HG02870 (cell line): Measurements from ENCODE around the gene ARHGEF3.

ENCODE experiments used
- ATAC-seq: cut with Tn5 transposase; IDR thresholded peaks from one replicate; pipeline ENCODE4 v1.9.1; 2021; ENCODE audit warnings: mild to moderate bottlenecking, moderate library complexity; ENCODE audit not compliant: unreplicated experiment

ARHGEF3 gene, protein sequence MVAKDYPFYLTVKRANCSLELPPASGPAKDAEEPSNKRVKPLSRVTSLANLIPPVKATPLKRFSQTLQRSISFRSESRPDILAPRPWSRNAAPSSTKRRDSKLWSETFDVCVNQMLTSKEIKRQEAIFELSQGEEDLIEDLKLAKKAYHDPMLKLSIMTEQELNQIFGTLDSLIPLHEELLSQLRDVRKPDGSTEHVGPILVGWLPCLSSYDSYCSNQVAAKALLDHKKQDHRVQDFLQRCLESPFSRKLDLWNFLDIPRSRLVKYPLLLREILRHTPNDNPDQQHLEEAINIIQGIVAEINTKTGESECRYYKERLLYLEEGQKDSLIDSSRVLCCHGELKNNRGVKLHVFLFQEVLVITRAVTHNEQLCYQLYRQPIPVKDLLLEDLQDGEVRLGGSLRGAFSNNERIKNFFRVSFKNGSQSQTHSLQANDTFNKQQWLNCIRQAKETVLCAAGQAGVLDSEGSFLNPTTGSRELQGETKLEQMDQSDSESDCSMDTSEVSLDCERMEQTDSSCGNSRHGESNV

GRCh38 chr3:56801662-56802377, at the start of gene ARHGEF3:
Gene ARHGEF3 (minus strand): TSS chr3:56801949. CDS start chr3:56801798, 151 bp downstream.
- ATAC-seq, result peak; percentile 75

GRCh38 chr3:56849698-56850097, 47.9 kb upstream of the ARHGEF3 start:
- no peak for ATAC-seq

DNA sequence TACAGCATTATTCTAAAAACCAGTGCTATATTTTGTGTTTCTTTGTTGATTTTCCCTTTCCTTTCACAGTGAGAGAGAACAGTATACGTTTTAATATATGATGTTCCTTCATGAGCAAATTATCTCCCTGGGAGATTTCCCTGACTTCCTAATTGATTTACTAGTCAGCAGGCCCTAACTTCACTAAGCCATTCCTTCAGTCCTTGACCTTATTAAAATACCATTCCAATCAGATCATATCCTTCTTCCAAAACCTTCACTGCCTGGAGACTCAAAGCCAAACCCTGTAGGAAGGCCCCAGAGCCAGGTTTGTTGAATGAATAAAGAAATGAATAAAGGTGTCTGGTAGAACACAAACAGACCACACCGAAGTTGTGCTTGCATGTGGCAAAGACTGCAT, 43.8 kb upstream of the ARHGEF3 start:
- no peak for ATAC-seq

- no peak for ATAC-seq
These were observed 42.8 kb upstream of the ARHGEF3 start for GRCh38 chr3:56844536-56844935.

- no peak for ATAC-seq
These were observed 38.3 kb upstream of the ARHGEF3 start for GRCh38 chr3:56839784-56840715.

DNA sequence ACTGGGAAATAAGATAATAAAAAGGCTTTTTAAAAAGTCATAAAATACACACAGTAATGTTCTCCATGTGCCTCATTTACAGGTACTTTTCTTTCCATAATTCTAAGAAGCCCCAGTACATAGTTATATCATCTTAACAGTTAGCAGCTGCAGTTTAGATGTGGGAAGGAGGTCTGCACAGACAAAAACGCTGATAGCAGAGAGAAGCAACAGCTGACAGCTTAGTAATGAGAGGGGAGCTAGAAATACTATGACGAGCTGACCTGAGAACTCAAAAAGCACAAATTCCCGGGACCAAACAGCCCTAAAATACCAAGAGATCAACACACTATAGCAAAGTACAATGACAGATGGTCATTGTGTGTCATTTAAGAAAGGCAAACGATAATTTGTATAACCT, 36.7 kb upstream of the ARHGEF3 start:
- no peak for ATAC-seq

GRCh38 chr3:56837196-56837955, 35.6 kb upstream of the ARHGEF3 start:
- ATAC-seq, result no peak

DNA sequence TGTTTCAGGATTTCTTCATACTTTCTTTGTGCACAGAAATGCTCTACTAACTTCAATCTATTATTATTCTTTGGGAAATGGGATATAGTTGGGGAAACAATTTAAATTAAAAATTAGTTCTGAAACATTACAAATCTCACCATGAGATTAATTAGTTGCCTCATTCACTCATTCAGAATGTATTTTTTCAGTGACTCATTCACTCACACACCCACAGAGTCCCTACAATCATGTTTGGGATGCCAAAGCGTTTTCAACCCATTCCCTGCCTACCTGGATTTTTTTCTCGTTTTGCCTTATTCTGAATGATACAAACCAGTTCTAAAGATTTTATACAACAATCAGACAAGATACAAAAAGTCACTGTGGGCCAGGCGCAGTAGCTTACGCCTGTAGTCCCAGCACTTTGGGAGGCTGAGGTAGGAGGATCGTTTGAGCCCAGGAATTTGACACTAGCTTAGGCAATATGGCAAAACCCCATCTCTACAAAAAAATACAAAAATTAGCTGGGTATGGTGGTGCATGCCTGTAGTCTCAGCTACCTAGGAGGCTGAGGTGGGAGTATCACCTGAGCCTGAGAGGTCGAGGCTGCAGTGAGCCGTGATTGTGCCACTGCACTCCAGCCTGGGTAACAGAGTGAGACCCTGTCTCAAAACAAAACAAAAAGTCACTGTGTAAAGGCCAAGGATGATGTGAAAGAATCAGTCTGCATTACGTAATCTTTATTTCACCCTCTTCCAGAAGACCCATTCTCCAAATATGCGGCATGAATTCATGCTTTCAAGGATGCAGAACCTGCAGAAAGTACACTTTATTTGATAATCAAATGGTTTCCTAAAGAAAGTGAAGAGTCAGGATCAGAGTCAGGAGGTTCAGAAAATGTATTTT, 34.8 kb upstream of the ARHGEF3 start:
- ATAC-seq, result no peak

GRCh38 chr3:56835650-56836227, 34.0 kb upstream of the ARHGEF3 start:
- no peak for ATAC-seq

- ATAC-seq, result no peak
These were observed 31.8 kb upstream of the ARHGEF3 start for GRCh38 chr3:56833536-56833935.

GRCh38 chr3:56833022-56833421, 31.3 kb upstream of the ARHGEF3 start:
- no peak for ATAC-seq

- no peak for ATAC-seq
These were observed 29.8 kb upstream of the ARHGEF3 start for GRCh38 chr3:56831572-56831971.

DNA sequence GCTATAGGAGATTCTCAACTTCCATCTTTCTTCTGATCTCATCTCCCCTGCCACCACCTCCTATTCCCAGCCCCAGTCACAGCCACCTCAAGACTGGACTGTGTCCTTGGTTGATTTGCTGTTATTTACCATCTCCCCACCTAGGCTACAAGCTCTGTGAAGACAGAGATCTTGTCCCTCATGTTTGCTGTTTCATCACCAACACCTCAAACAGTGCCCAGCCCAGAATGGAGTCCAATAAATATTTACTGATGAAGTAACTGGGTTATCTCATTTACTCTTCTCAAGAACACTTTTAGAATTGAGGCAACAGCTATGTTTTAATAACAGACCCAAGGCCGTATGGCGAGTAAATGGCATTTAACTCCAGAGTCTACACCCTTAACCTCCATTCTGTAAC, 29.1 kb upstream of the ARHGEF3 start:
- ATAC-seq, result no peak

DNA sequence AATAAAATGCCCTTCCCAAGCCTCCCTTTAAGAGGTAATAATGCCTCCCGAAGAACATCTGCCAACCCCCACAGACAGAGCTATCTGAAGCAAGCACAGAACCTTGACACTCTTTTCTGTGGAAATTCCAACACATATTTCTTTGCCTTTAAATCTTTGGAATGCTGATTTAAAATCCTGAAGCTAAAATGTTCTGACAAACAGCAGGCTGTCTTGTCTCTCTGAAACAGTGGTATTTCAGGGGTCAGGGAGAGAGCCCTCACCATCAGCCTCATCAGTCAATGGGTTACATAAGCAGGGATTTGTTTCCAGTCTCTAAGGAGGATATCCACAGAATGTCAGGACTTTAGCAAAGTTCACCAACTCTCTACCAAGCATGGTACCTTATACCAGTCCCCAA, 27.8 kb upstream of the ARHGEF3 start:
- no peak for ATAC-seq

- no peak for ATAC-seq
These were observed 25.3 kb upstream of the ARHGEF3 start for GRCh38 chr3:56826831-56827722.

DNA sequence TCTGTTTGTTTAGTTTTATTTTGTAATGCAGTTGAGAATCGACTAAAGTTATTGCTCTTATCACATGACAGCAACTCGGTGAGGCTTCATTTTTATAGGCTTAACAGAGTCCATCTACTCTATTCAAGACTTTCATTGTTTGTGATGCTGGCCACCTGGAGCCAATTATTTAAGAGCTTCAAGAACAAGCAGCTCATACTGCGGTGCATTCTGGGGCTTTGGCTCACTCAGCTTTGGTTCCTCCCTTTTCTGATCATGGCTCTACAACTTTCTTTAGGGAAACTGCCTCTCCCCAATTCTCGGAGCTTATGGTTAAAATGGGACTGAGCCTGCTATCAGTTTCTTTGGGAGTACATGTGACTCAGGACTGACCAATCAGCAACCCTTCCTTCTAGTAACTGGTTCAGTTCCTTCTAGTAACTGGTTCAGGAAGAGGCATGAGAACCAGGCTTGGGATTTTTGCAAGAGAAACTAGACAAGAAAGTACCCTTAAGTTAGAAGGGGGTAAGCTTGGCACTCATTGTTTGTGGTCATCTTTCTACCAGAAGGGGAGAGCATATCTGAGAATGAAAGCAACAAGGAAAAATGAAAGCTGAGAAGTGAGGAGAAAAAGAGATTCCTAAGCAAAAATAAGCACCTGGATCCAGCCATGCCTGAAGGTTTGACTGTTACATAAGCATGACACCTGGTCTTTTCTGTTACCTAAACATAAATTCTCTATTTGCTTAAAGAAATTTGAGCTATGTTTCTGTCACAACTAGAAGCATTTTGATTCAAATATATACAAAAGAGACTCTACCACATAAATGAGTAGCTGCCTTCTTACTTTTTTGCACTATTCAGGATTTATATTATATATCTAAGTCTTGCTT, 24.1 kb upstream of the ARHGEF3 start:
- no peak for ATAC-seq
